Glutamatergic neuron (in vitro differentiated cells): ENCODE measurements around the gene TMC8. TPM values are rescaled to one million over a fixed set of nuclear protein-coding genes. Genes with fewer than 3 reads are reported as not detected.
A peak's percentile ranks its signal among the peaks of the same experiment; 100 is the strongest.
"Not testable (repeated sequence)": the region's sequence is repeated elsewhere in the genome, so short reads cannot be mapped to it uniquely, and the experiment has no call there.

Experiments
- DNase-seq: peaks from one replicate; pipeline ENCODE4 v3.0.0; 2022
- H3K27ac Mint-ChIP-seq: one replicate; pipeline ENCODE4 v1.8.0; 2020; ENCODE audit warnings: mild to moderate bottlenecking, mixed read lengths, inconsistent platforms; ENCODE audit not compliant: unreplicated experiment
- H3K27me3 Mint-ChIP-seq: one replicate; pipeline ENCODE4 v1.8.0; 2020; ENCODE audit warnings: mild to moderate bottlenecking, moderate library complexity, mixed read lengths, inconsistent platforms; ENCODE audit not compliant: unreplicated experiment
- H3K36me3 Mint-ChIP-seq: one replicate; pipeline ENCODE4 v1.8.0; 2020; ENCODE audit warnings: mild to moderate bottlenecking, mixed read lengths, inconsistent platforms; ENCODE audit not compliant: unreplicated experiment
- H3K4me1 Mint-ChIP-seq: one replicate; pipeline ENCODE4 v1.8.0; 2020; ENCODE audit warnings: mild to moderate bottlenecking, low read depth, mixed read lengths, inconsistent platforms; ENCODE audit not compliant: unreplicated experiment
- H3K4me3 Mint-ChIP-seq: one replicate; pipeline ENCODE4 v1.8.0; 2020; ENCODE audit warnings: mild to moderate bottlenecking, mixed read lengths, inconsistent platforms; ENCODE audit not compliant: unreplicated experiment
- H3K9me3 Mint-ChIP-seq: one replicate; pipeline ENCODE4 v1.8.0; 2020; ENCODE audit warnings: mild to moderate bottlenecking, moderate library complexity, mixed read lengths, inconsistent platforms; ENCODE audit not compliant: unreplicated experiment
- total RNA-seq: library from RNA; stranded (reverse); fragmentation: NEBNext Ultra II Directional; extraction: Animal tissue kit (Norgen Biotek cat#: 25700); gene quantifications from one replicate; pipeline ENCODE4 v1.2.1, GENCODE V29; 2021; ENCODE audit not compliant: unreplicated experiment
- TF ChIP-seq, protein P1 (sequence below): fragments of 200-600 bp; sonication (generic); IDR thresholded peaks from one replicate; pipeline ENCODE4 v1.5.0; 2021; ENCODE audit not compliant: partially characterized antibody, unreplicated experiment

TMC8 gene
- total RNA-seq, 1 donor from 2014 or later: not detected

DNA sequence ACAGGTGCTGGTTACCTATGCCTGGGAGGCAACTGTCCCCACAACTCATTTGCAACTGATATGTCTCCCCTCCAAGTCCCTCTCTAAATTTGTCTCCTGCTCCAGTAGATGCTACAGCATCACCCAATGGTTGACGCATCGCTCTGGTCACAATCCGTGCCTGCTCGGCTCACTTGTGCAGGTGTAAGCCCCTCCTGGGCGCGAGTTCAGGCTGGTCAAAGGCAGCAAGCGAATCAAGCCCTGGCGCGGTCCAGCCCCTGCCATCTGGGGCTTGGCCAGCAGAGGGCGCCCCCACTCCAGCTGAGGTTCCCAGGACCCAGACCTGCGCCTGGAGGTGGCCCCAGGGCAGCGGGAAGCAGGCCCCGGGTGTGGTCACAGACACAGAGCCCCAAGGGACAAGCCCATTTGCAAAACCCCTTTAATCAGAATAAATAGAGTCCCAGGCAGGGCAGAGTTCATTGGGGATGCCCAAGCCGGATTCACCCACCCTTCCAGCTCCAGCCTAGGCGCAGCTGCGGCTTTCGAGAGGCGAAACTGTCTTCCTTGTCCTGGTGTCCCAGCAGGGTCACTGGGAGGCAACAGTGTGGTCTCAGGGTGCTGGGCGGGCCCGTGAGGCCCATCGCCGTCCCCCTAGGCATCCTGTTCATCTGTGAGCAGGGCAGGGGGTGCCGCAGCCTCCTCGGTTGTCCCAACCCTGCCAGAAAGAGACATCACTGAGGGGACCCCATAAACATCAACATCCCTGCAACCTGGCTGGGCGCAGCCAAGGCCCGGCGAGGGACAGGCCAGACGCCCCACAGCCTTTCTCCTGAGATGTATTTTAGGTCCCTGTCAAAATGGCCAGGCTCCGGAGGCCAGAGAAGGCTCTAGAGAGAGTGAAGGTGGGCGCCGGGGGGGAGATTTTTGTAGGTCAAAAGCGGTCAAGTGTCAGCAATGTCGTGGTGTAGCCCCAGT lies 17.8 kb upstream of the TMC8 start:
- no peaks in the 10 kb centered on the region for H3K36me3 Mint-ChIP-seq
- no peak overlapping the region for H3K4me3 Mint-ChIP-seq

DNA sequence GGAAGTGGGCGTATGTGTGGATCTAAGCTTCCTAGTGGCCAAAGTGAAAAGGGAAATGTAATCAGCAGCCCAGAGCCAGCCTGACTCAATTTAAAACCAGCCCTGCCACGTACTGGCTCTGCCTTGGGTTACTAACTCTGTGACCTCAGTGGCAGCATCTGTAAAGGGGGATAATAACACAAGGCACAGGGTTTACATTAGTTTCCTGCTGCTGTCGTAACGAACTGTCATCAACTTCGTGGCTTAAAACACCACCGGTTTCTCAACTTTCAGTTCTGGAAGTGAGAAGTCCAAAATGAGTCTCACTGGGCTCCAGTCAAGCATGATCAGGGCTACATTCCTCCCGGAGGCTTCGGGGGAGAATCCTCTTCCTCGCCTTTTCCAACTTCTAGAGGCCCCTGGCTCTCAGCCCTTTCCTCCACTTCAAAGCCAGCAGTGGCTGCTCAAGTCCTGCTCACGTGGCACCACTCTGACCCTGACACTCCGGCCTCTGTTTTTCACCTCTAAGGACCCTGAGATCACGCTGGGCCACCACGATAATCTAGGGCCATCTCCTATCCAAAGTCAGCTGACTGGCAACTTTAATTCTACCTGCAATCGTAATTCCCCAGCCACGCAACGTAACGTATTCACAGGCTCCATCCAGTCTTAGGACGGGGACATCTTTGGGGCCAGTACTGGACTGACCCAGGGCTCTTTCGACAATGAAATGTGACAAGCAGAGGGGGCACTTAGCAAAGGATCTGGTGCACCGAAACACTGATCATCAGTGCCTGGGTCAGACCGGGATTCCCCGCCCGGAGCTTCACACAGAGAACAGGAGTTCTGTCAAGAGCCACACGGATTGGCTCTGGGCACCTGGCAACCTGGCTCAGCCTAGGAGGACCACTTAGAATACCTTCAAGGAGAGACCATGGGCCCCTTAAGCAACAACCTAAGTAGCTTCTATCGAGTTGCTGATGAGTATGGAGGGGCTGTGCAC lies 16.5 kb upstream of the TMC8 start:
- no peak overlapping the region for H3K27ac Mint-ChIP-seq
- H3K36me3 Mint-ChIP-seq: no peaks in the 10 kb centered on the region
- peaks cover 9% of the 10 kb centered on the region for H3K9me3 Mint-ChIP-seq
- peaks cover 6% of the 10 kb centered on the region for H3K27me3 Mint-ChIP-seq
- TF ChIP-seq, protein P1, sequence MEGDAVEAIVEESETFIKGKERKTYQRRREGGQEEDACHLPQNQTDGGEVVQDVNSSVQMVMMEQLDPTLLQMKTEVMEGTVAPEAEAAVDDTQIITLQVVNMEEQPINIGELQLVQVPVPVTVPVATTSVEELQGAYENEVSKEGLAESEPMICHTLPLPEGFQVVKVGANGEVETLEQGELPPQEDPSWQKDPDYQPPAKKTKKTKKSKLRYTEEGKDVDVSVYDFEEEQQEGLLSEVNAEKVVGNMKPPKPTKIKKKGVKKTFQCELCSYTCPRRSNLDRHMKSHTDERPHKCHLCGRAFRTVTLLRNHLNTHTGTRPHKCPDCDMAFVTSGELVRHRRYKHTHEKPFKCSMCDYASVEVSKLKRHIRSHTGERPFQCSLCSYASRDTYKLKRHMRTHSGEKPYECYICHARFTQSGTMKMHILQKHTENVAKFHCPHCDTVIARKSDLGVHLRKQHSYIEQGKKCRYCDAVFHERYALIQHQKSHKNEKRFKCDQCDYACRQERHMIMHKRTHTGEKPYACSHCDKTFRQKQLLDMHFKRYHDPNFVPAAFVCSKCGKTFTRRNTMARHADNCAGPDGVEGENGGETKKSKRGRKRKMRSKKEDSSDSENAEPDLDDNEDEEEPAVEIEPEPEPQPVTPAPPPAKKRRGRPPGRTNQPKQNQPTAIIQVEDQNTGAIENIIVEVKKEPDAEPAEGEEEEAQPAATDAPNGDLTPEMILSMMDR: no peak
- peaks cover 2% of the 10 kb centered on the region for H3K4me1 Mint-ChIP-seq
- H3K4me3 Mint-ChIP-seq: no peak overlapping the region
- DNase-seq: no peak

More for the DNA sequence above, 17.8 kb upstream of the TMC8 start:
- H3K27ac Mint-ChIP-seq: no peak overlapping the region
- TF ChIP-seq, protein P1: peak; percentile 100
- peaks cover 10% of the 10 kb centered on the region for H3K9me3 Mint-ChIP-seq
- peak; percentile 92 for DNase-seq
- H3K4me1 Mint-ChIP-seq: peaks cover 2% of the 10 kb centered on the region
- H3K27me3 Mint-ChIP-seq: peaks cover 4% of the 10 kb centered on the region

DNA sequence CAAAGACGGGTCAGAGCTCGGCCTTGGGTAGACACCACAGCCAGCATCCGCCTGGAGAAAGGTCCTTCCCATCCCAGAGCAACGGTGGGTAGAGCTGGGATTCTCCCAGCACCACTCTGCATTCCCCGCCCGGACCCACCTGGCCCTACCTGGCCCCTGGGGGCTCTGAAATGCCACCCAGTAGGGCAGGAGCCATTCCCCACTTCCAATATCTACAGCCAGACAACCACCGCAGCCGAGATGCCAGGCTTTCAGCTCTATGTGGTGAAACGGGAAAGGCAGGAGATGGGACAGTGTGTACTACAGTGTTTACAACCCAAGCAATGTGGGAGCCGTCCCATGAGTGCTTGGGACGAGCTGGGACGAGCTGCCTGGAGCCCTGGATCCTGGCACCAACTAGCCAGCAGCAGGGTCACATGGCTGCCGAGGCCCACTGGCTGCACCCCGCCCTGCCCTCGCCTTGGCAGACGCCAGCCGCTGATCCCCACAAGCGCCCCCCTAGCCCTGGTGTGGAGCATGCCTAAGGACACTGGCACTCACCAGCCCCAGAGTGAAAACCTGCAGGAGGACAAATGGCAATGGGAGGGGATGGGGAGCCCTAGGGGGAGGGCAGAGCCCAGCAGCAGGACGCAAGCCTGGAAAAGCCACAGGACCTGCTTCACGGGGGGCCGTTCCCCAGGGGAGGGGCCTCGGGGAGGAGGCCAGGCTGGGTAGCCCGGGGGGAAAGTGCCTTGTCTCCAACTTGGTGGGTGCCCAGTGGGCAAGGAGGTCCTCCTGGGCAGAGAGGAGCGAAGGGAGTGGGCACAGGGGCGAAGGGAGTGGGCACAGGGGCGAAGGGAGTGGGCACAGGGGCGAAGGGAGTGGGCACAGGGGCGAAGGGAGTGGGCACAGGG lies 15.5 kb upstream of the TMC8 start:
- TF ChIP-seq, protein P1: no peak
- Mint-ChIP-seq H3K27ac (no peak overlapping the region), H3K9me3 (peaks cover 9% of the 10 kb centered on the region), H3K4me1 (peaks cover 2% of the 10 kb centered on the region), H3K36me3 (no peaks in the 10 kb centered on the region), H3K4me3 (no peak overlapping the region), H3K27me3 (peaks cover 6% of the 10 kb centered on the region)
- no peak for DNase-seq

DNA sequence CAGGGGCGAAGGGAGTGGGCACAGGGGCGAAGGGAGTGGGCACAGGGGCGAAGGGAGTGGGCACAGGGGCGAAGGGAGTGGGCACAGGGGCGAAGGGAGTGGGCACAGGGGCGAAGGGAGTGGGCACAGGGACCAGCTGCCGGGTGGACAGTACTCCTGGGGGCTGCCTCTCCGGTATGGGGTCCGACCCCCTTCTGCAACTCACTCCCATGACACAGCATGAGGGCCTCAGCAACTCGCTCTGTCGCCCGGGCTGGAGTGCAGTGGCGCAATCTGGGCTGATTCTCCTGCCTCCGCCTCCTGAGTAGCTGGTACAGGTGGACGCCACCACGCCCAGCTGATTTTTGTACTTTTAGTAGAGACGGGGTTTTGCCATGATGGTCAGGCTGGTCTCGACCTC lies 14.8 kb upstream of the TMC8 start:
- not testable (repeated sequence) for H3K4me1 Mint-ChIP-seq

More for the DNA sequence above, 14.8 kb upstream of the TMC8 start:
- not testable (repeated sequence) for H3K36me3 Mint-ChIP-seq, DNase-seq, H3K9me3 Mint-ChIP-seq, H3K4me3 Mint-ChIP-seq, H3K27me3 Mint-ChIP-seq, H3K27ac Mint-ChIP-seq
